DMS53 treated with DMSO at 0.1 percent for 48 hours (cell line): Measurements from ENCODE around the gene BMP6.

ENCODE experiments used
- DNase-seq: peaks from one replicate; lab custom pipeline; 2025; ENCODE audit not compliant: unreplicated experiment; lab: John Stamatoyannopoulos, UW

Gene BMP6

DNA sequence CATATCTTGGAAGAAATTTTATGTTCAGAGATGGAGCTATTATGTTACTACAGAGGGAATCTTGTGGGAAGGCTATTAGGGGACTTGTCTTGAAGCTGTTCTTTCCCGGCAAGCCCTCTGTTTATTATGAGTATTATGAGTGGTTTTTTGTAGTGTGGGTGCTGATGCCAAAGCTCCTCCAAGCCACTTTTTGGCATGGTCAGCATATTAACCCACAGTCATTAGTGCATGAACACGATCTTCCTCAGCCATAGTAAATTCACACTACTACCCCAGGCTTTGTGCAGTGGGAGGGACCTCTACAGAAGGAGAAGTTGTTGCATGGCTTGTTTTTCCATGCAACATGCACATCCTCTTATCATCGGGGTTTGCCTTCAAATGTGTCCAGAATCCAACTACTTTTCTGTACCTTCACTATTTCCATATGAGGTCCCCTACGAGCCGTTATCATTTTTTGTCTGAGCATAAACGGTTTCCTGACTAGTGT lies 6.5 kb upstream of the BMP6 start:
- DNase-seq, result no peak

DNA sequence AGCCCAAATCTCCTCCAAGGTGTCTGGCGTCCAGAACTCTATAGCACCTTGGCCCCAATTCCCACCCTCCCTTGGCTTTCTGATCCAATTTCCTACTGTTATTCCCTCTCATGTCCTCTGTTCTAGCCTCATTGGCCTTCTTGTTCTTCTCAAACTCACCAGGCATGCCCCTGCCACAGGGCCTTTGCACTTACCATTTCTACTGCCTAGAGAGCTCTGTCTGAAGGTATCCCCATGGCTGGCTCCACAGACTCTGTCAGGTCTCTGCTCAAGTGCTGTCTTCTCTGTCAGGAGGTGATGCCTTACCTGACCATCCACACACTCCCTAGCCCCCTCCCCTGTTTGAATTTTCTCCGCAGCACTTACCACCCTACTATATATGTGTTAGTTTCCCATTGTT lies 5.6 kb upstream of the BMP6 start:
- no peak for DNase-seq

DNA sequence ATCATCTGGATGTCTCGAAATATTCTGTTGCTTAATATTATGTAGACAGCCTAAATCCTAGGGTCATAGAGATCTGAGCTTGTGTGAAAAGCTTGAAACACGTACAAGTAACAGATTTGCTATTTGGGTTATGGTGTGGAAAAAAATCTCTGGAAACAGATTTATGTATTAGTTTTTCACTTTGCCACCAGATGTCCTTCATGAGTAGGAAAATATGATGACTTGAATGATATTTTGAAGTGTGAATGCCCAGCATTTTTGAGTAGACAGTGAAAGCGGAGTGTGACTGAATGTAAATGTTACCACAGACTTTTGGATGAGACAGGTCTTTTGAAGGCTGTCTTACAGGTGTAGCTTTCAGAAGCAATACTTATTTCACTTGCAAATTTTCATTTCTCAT lies 4.2 kb upstream of the BMP6 start:
- peak; percentile 57 for DNase-seq

DNA sequence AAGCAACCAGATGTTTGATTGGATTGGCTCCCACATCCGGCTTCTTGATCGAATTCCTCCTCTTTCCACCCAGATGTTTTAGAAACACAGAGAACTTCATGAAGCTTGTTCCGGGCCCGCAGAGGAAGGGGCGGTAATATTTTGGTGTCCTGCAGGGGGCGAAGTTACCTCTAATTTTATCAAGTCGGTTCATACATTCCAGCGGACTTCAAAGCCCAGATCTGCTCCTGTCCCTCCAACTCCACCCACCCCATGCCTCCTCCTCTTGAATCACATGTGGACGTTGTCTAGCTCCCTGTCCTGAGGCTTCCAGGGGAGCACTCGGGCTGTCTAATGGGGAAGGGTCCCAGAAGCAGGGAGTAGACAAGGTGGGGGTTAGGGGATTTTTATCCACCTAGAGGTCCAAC lies 2.9 kb upstream of the BMP6 start:
- DNase-seq, result peak; percentile 68

DNA sequence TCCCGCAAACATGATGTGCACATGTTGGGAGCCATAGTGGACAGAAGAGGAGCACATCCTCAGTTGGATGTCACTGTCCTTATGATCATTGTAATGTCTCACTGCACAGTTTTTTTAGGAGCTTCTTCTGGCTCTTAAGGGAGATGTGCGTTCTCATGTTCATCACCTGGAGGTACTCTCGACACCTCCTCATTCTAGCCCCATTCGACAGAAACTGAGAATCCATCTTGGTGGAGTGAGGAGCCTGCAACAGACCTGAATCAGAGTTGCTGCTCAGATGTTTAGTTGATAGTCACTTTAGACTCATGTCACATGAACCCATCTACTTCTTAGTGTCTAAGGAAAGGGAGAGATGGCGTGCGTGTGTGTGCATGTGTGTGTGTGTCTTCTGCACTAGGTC lies 2.3 kb upstream of the BMP6 start:
- DNase-seq, result no peak

DNA sequence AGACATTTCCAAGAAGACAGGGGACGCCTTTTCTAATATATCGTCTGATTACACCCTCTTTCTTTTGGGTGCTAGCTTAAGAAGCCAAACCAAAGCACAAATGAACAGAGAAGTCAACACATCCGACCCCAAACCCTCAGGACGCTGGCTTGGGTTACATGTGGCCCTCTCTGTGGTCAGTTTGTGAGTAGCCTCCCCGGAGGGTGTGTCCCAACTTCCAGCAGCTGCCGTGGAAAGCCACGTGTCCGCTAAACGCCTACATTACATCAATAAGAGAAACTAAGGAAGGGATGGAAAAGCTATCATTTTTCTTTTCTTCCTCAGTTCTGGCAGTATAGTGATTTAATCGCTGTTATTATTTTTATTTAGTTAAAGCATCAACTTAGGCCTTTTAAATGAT lies 487 bp upstream of the BMP6 start:
- no peak for DNase-seq

DNA sequence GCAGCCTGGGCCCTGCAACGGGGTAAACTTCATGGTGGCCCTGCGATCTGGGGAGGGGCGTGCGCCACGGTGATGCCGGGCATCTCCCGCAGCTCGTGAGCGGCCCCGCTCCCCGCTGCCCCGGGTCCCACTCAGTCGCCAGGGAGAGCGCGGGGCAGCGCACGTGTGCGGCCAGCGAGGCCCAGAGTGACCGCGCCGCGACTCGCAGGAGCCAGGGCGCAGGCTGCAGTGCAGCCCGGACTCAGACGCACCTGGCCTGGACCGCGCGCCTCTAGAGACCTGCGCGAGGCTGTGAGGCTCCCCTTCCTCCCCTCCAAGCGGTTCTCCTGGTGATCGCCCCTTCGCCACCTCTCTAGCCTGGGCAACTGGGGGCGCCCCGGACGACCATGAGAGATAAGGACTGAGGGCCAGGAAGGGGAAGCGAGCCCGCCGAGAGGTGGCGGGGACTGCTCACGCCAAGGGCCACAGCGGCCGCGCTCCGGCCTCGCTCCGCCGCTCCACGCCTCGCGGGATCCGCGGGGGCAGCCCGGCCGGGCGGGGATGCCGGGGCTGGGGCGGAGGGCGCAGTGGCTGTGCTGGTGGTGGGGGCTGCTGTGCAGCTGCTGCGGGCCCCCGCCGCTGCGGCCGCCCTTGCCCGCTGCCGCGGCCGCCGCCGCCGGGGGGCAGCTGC lies 652 bp downstream of the BMP6 start:
- peak; percentile 20 for DNase-seq

DNA sequence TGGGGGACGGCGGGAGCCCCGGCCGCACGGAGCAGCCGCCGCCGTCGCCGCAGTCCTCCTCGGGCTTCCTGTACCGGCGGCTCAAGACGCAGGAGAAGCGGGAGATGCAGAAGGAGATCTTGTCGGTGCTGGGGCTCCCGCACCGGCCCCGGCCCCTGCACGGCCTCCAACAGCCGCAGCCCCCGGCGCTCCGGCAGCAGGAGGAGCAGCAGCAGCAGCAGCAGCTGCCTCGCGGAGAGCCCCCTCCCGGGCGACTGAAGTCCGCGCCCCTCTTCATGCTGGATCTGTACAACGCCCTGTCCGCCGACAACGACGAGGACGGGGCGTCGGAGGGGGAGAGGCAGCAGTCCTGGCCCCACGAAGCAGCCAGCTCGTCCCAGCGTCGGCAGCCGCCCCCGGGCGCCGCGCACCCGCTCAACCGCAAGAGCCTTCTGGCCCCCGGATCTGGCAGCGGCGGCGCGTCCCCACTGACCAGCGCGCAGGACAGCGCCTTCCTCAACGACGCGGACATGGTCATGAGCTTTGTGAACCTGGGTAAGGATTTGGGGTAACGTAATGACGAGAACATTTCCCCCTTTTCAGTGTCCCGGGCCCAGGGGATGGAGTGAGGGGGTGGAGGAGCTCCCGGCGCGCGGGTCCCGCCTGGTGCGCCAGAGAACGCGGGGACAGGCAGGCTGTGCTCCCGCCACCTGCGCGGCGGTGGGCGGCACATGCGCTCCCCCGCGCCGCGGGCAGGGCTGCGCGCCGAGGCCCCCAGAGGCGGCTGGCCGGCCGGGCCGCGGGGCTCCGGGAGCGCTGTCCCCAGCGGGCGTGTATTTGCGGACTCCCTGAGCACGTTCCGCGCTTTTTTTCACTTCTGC lies 1.4 kb downstream of the BMP6 start:
- no peak for DNase-seq

DNA sequence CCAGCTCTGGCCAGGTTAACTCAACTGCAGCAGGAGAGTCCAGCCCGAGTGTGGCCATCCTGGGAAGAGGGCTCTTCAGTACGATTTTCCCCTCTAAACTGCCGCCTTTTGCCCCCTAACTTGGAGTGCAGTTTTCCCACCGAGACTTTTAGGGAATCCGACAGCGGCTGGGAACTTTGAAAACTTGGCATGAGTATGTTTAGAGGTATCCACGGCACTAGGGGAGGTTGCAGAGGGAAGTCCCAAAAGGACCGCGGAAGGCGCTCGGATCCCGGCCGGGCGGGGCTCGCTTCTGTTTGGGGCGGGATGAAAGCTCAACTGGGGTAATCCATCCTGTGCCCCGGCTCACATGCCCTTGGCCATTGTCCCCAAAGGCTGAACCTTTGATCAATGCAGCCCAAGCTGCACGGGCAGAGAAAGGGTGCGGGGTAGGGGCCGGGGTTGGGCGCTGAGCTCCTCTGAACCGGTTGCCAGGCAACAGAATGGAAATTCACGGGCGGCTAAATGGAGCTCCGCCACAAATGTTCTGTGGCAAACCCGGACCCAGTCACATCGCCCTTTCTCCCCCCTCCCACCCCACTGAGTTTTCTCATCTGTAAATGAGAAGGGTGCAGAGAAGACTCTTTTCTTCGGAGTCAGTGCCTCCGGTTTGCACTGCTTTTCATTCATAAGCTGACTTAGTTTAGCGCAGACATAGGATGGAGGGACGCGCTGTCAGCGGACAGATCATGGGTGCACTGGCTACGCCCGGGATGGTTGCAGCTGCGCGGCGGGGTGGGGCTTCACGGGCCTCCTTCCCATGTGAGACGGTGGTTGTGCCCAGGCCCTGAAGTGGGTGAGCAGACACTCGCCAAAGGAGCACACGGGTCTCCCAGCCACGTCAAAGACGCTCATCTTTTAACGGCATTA lies 2.3 kb downstream of the BMP6 start:
- peak; percentile 29 for DNase-seq

DNA sequence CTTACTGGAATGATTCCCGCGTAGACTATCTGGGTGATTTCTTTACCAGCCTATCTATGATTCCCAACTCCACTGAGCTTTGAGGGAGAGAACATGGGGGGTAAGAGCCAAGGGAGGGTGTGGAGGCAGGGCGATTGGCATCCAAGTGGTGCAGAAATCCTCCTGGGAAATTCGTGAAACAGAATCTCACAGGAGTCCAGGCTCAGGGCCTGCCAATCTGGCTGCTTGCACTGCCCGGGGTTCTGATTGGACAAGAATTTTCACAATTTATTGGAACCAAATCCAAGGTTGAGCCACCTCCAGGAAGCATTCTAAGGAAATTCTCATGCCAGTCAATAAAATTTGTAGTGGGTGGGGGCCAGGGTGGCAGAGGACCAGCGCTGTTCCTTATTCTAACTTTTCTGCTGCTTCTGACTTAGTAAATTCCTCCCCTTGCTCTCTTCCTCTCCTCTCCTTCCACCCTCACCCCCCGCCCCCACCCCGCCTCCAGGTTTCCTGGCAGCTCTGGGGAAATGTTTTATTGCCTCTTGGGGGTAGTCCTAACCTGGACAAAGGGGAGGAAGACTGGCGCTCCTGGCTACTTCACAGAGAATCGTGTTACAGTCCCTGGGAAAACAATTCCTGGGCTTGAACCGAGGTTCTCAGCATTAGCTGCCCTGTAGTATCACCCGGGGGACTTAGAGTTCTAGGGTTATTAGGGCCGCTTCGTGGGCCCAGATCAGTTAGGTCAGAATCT lies 3.1 kb downstream of the BMP6 start:
- no peak for DNase-seq

DNA sequence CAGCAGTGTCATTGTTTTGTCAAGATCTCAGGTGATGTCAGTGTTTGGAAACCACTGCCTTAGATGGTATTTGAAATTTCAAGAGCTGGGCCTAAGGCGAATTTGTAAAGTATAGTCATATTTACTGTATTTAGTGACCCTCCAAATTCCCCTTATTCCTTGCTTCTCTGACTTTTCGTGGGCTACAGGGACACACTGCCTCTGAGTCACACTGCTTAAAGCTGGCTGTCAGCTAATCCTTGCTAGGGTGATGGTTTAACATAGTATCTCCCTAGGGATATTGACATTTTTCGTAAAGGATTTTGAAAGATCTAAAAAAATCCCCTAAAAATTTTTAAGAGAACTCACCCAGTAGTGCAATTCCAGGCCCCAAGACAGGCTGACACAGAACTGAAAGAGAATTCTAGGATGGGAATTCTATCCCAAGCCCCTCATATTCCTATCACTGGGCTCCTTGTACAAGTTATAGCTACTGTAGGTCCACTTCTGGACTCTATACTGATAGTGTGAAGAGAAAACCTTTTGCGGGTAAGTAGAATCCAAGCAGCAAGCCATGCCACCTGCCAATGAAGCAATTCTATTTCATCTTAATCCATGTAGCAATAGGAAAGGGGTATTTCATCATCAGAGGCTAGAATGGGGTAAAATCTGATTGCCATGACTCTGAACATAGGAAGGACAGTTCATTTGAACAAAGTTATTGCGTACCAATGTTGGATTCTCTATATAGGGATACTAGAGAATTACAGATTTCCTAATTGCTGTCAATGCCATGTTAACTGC lies 4.3 kb downstream of the BMP6 start:
- no peak for DNase-seq

DNA sequence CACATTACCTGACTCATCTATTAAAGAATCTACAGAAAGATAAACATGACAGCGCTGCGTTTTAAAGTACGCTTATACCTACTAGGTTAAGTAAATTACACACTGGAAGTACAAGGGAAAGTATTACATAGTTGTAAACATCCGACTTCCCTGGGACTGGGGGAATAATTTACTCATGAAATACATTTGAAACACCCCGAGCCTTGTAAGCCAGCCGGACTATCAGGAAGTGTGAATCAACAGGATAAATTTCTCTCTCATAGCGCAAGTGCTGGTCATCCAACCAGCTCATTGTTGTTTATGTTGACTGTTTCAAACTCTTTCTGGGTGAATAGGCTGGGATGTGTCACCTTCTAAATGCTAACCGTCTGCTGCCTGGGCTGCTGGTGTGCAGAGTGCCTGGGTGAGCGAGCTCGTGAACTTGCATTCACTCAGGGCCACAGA lies 4.9 kb downstream of the BMP6 start:
- peak; percentile 6 for DNase-seq

DNA sequence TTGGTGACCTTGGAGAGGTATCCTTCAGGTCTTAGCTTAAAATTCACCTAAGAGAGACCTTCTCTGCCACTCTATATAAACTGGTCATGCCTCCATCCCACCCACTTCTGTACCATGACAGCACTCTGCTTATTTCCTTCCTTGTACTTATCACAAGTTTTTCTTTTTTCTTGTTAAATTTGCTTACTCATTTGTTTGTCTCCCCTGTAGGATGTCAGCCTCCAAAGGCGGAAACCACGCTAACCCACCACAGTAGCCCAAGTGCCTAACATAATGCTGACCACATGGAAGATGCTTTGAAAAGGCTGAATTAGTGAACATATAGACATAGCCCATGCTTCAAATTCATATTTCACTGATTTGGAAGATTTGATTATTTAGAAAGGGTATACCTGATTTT lies 5.4 kb downstream of the BMP6 start:
- no peak for DNase-seq

DNA sequence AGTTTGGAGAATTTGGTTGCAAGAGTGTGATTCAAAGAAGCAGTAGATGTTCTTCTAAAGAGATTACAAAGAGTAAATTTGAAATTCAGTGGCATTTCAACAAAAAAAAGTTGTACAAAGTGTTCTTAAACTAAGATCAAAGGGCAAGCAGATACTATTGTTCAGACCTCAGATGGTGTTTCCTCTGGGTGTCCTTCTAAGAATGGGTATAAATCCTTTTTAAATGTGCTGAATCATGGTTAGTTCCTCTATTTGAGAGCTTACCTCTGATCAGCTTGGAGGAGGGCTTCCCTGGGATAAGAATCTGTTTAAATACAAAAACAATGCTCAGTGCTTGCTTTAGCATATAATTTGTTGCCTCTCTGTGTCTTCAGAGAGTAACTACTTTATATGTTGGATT lies 6.3 kb downstream of the BMP6 start:
- no peak for DNase-seq

DNA sequence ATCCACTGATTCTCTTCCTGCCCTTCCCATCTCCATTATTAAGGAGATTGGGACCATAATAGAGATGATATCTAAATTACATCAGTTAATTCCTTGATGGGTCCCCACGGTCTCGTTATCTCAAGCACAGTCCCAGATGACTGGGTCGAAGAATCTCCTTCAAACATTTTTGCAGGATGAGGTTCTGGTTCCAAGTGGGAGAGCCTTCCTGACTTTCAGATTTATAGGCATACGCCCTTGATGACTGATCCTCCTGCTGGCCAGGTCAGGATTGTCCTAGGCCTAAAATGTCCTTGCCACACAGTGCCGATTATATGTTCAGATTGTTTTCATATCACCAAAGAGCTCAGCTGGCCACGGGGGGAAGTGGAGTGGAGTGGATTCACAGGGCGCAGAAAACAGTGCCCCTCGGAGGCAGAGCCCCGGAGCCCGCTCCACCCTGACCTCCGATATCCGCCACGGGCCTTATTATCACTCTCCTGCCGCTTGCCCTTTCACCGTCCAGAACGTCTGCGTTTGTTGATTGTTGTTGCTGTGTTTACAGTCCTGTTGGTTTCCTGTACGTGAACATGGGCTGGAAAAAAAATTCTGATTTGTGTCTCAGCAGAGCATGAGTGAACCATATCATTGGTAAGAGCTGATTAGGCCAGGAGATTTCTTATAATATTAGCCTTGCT lies 8.9 kb downstream of the BMP6 start:
- no peak for DNase-seq

DNA sequence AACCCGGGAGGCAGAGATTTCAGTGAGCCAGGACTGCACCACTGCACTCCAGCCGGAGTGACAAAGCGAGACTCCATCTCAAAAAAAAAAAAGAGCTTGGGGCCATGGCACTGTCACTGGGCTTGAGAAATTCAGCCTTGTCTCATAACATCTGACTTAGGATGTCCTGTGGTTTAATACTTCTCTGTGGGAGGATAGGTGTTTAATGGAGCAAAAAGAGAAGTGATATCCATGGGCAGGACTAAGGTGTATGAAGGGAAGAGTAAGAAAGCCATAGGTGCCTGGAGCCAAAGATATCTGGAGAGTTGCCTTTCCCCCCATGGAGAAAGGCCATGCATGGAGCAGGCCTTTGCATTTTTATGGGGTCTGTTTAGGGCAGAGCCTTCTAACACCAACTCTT lies 11.2 kb downstream of the BMP6 start:
- DNase-seq, result no peak

DNA sequence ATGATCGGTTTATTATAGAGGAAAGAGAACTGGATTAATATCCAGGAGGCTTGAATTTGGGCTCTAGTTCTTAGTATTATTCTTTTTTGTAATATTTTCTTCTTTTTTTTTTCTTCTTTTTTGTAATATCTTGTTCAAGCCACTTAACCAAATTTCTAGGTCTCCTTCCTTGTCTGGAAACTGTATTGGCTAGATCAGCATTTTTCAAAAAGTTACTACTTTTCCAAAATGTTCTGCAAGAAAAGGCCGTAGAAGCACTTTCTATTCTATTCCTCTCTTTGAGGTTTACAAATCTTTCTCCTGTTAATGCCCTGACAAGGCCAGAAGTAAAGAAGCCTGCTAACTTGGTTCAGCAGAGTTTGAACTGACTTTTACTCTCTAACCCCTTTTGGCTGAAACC lies 12.0 kb downstream of the BMP6 start:
- DNase-seq, result no peak

DNA sequence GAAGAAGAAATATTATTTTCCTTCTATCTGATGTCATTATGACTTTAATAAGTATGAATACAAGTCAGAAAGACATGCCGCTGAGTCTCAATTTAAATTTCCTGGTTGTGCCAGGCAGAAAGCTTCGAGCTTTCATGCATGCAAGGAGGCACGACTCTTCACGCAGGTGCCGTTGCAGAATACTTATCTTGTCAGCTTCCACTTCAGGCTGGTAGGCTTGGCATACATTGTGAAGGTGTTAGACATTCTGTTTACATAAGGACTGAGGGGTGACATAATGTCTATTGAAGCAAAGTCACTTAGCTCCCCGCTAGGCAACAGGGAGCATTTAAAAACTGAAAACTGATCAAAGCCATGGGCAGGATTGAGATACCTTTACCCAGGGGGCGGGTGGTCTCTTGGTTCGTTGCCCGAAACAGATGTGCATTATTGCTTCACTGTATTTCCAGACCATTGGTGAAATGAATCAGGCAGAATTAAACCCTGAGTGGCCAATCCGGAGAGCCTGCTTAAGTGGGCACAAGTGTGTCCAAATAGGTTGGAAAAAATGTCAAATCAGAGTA lies 16.4 kb downstream of the BMP6 start:
- DNase-seq, result peak; percentile 89

DNA sequence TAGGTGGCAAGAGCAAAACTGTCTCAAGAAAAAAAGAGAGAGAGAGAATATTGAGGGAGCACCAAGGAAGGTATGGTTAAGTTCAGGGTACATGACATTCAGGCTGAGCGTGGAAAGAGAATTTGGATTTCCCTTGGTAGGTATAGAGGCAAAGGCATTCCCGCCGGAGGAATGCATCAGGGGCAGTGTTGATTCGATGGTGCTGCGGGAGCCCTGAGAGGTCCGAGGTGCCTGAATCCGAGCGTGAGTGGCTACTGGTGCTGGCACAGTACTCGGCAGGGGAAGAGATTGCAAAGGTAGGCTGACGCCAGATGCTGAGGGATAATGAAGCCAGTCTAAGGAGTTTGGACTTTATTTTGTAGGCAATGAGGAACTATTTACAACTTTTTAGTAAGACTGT lies 20.0 kb downstream of the BMP6 start:
- no peak for DNase-seq
